RWPE2 (cell line): Measurements from ENCODE around the gene GEMIN8.

Experiments
- ATAC-seq: fragments of 200-7000 bp; cut with Tn5 transposase; 3 replicates; pipeline ENCODE4 v1.9.1; 2021; ENCODE audit warnings: low read depth
- DNase-seq: peaks from one replicate; pipeline ENCODE4 v3.0.0-alpha.2; 2020; ENCODE audit warnings: low spot score
- H3K27ac ChIP-seq: fragments of 450-650 bp; 2 replicates; pipeline ENCODE4 v1.5.1; 2017; ENCODE audit warnings: mild to moderate bottlenecking; ENCODE audit not compliant: poor library complexity, severe bottlenecking
- H3K27me3 ChIP-seq: fragments of 250-450 bp; sonication (Bioruptor Pico); 2 replicates; pipeline ENCODE4 v1.5.1; 2021; ENCODE audit warnings: mild to moderate bottlenecking, moderate library complexity; ENCODE audit not compliant: insufficient read depth, poor library complexity, severe bottlenecking
- H3K36me3 ChIP-seq: fragments of 250-450 bp; sonication (Bioruptor Pico); 2 replicates; pipeline ENCODE4 v1.5.1; 2020; ENCODE audit warnings: low read depth, mild to moderate bottlenecking, moderate library complexity
- H3K4me1 ChIP-seq: fragments of 250-450 bp; sonication (Bioruptor Pico); 2 replicates; pipeline ENCODE4 v1.5.1; 2021; ENCODE audit warnings: mild to moderate bottlenecking, moderate library complexity; ENCODE audit not compliant: insufficient read depth, poor library complexity, severe bottlenecking
- H3K4me3 ChIP-seq: fragments of 250-450 bp; sonication (Bioruptor Pico); 2 replicates; pipeline ENCODE4 v1.5.1; 2021; ENCODE audit warnings: mild to moderate bottlenecking, moderate library complexity; ENCODE audit not compliant: severe bottlenecking
- H3K9me3 ChIP-seq: fragments of 250-450 bp; sonication (Bioruptor Pico); 2 replicates; pipeline ENCODE4 v1.5.1; 2021; ENCODE audit warnings: mild to moderate bottlenecking, moderate library complexity; ENCODE audit not compliant: severe bottlenecking
- TF ChIP-seq, protein P1 (sequence below): fragments of 450-650 bp; IDR thresholded peaks from one replicate; pipeline ENCODE4 v1.5.1; 2017; ENCODE audit warnings: mild to moderate bottlenecking, moderate library complexity; ENCODE audit not compliant: poor library complexity, severe bottlenecking

Gene GEMIN8

DNA sequence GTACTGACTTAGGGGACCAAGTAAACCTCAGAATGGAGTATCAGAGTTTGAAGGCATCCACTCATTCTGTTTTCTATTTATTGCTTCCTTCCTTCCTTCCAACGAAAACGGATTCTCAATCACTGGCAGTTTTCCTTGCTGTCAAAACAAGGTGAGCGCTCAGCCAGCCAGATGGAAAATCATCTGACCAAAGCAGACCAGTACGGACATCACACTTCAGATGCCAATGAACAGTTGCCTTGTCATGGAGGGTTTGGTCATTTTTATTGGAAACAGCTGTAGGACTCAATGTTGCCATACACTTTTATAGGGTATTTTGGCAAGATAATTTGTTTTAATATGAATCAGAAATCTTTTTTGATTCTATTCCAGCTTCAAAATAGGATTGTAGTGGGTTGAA, 16.6 kb downstream of the GEMIN8 start:
- DNase-seq, result no peak
- Histone ChIP-seq H3K36me3 (no peaks in the 10 kb centered on the region), H3K27me3 (no peaks in the 10 kb centered on the region), H3K4me3 (no peak overlapping the region), H3K9me3 (no peaks in the 10 kb centered on the region), H3K27ac (no peak overlapping the region), H3K4me1 (peaks cover 6% of the 10 kb centered on the region)
- TF ChIP-seq, protein P1, sequence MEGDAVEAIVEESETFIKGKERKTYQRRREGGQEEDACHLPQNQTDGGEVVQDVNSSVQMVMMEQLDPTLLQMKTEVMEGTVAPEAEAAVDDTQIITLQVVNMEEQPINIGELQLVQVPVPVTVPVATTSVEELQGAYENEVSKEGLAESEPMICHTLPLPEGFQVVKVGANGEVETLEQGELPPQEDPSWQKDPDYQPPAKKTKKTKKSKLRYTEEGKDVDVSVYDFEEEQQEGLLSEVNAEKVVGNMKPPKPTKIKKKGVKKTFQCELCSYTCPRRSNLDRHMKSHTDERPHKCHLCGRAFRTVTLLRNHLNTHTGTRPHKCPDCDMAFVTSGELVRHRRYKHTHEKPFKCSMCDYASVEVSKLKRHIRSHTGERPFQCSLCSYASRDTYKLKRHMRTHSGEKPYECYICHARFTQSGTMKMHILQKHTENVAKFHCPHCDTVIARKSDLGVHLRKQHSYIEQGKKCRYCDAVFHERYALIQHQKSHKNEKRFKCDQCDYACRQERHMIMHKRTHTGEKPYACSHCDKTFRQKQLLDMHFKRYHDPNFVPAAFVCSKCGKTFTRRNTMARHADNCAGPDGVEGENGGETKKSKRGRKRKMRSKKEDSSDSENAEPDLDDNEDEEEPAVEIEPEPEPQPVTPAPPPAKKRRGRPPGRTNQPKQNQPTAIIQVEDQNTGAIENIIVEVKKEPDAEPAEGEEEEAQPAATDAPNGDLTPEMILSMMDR, result no peak
- no peak for ATAC-seq

DNA sequence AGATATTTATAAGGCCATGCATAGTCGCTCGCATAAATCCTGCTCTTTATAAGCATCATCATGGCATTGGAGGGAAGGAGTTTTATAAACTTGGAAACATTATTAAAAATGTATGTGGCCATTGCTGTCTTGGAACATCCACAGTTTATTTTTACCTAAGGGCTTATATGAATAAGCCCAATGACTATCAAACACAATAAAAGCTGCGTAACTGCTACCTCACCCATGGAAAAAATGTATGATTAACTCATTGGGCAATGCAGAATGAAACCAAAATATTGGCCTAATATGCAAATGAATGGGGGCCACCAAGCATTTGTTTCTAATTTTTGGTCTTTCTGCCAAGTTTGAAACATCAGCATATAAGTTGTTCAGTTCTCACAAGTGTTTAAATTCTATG, 19.1 kb downstream of the GEMIN8 start:
- TF ChIP-seq, protein P1, result no peak
- H3K27me3 ChIP-seq, result no peaks in the 10 kb centered on the region
- DNase-seq, result no peak

DNA sequence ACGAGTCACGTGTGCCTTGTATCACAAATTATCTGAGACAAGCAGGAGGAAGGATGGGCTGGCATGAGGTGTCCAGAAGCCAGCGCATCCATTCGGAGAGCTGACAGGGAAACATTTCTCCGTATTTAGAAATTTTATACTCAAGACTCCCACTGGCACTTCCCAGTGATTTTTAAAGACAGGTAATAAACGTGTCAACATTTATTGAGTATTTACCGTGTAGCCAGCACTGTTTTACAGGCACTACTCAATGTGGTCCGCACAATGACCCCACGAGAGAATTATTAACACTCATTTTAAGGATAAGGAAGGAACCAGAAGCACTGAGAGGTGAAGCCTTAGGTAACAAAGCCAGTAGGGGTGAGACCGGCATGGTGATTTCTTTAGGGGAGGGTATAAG, 23.2 kb downstream of the GEMIN8 start:
- H3K27ac ChIP-seq, result no peak overlapping the region
- H3K36me3 ChIP-seq, result no peaks in the 10 kb centered on the region
- H3K27me3 ChIP-seq, result no peaks in the 10 kb centered on the region
- H3K4me1 ChIP-seq, result peaks cover 6% of the 10 kb centered on the region
- TF ChIP-seq, protein P1, result no peak
- H3K4me3 ChIP-seq, result no peak overlapping the region
- DNase-seq, result no peak
- ATAC-seq, result no peak
- no peaks in the 10 kb centered on the region for H3K9me3 ChIP-seq

More for the DNA sequence above, 19.1 kb downstream of the GEMIN8 start:
- no peaks in the 10 kb centered on the region for H3K36me3 ChIP-seq
- no peak overlapping the region for H3K4me3 ChIP-seq
- peak; percentile 61 for ATAC-seq
- H3K9me3 ChIP-seq, result no peaks in the 10 kb centered on the region
- H3K27ac ChIP-seq, result no peak overlapping the region
- H3K4me1 ChIP-seq, result peaks cover 6% of the 10 kb centered on the region

DNA sequence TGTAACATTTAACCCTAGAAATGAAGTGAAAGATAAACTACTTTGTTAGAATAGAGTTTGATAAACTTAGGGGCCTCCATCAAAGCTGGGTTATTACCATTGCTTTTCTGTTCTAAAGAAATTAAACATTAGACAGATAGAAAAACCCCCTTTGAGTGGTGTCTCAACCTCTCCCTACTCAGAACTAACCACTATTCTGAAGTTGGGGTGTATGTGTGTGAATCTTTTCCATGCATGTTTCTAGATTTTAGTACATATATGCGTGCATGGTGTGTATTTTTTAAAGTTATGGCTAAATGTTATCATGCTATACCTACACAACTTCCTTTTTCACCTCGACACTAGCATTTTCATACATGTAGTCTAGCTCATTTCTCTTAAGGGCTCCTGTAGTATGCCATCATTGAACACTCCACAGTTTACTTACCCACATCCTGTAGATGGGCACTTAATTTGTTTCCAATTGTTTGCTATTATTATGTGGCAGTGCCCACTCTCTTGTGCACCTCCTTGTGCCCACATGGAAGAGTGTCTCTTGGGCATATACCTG, 25.7 kb downstream of the GEMIN8 start:
- no peaks in the 10 kb centered on the region for H3K4me1 ChIP-seq
- TF ChIP-seq, protein P1, result no peak
- no peak overlapping the region for H3K27ac ChIP-seq
- no peak for DNase-seq
- no peak for ATAC-seq
- no peaks in the 10 kb centered on the region for H3K27me3 ChIP-seq
- no peak overlapping the region for H3K4me3 ChIP-seq
- no peaks in the 10 kb centered on the region for H3K9me3 ChIP-seq
- no peaks in the 10 kb centered on the region for H3K36me3 ChIP-seq

DNA sequence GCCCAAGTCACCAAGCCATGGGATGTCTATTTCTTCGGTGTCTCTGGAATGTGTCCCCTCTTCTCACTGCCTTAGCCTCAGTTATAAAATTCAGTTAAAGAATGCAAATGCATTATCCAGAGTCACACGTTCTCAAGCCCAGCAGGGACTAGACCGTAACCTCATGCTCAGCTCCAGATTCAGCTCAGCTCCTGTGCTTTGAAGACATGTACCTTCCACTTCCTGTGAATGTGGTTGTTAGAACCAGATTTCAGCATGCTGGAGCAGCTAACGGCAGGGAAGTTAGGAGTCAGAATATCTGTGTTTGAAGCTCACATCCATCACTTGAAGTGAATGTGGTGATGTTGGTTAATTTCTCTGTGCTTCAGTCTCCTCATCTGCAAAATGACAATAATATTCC, 26.7 kb downstream of the GEMIN8 start:
- no peaks in the 10 kb centered on the region for H3K27me3 ChIP-seq
- H3K27ac ChIP-seq, result no peak overlapping the region

More for the DNA sequence above, 26.7 kb downstream of the GEMIN8 start:
- H3K4me1 ChIP-seq, result no peaks in the 10 kb centered on the region
- H3K4me3 ChIP-seq, result no peak overlapping the region
- TF ChIP-seq, protein P1, result no peak
- no peak for DNase-seq
- H3K9me3 ChIP-seq, result no peaks in the 10 kb centered on the region
- no peak for ATAC-seq
- H3K36me3 ChIP-seq, result no peaks in the 10 kb centered on the region
